ENCODE results near the gene U2SURP.

- TF ChIP-seq POLR2A (IDR thresholded peaks at IDR 0.05; ENCODE audit: low read length) (no peak), GATA1 (IDR thresholded peaks at IDR 0.05; ENCODE audit: low read depth, low read length) (no peak)
Observed at GRCh38 chr3:143031327-143031726, 30.0 kb downstream of the U2SURP start.

All from erythroblast (primary cell).